Activated CD8-positive, alpha-beta memory T cell treated with anti-CD3 and anti-CD28 coated beads for 1 hour (primary cell): ENCODE measurements around the gene LGALS3BP.
"Not testable (repeated sequence)": the region's sequence is repeated elsewhere in the genome, so short reads cannot be mapped to it uniquely, and the experiment has no call there.

Experiments
- DNase-seq, 2 donors: peaks; one replicate each; pipeline ENCODE4 v3.0.0-alpha.2; 2020; ENCODE audit warnings: low read depth in 1 of 2; ENCODE audit errors: extremely low read depth in 1 of 2

LGALS3BP gene, protein sequence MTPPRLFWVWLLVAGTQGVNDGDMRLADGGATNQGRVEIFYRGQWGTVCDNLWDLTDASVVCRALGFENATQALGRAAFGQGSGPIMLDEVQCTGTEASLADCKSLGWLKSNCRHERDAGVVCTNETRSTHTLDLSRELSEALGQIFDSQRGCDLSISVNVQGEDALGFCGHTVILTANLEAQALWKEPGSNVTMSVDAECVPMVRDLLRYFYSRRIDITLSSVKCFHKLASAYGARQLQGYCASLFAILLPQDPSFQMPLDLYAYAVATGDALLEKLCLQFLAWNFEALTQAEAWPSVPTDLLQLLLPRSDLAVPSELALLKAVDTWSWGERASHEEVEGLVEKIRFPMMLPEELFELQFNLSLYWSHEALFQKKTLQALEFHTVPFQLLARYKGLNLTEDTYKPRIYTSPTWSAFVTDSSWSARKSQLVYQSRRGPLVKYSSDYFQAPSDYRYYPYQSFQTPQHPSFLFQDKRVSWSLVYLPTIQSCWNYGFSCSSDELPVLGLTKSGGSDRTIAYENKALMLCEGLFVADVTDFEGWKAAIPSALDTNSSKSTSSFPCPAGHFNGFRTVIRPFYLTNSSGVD

GRCh38 chr17:78979780-78980623 is at the start of gene LGALS3BP:
Gene LGALS3BP, minus strand, starts transcription at chr17:78979923. Its CDS starts 2,732 bp downstream, at chr17:78977191.
- DNase-seq = no peak

- no peak for DNase-seq
These were observed 49.0 kb upstream of the LGALS3BP start for GRCh38 chr17:79028496-79029326.

DNA sequence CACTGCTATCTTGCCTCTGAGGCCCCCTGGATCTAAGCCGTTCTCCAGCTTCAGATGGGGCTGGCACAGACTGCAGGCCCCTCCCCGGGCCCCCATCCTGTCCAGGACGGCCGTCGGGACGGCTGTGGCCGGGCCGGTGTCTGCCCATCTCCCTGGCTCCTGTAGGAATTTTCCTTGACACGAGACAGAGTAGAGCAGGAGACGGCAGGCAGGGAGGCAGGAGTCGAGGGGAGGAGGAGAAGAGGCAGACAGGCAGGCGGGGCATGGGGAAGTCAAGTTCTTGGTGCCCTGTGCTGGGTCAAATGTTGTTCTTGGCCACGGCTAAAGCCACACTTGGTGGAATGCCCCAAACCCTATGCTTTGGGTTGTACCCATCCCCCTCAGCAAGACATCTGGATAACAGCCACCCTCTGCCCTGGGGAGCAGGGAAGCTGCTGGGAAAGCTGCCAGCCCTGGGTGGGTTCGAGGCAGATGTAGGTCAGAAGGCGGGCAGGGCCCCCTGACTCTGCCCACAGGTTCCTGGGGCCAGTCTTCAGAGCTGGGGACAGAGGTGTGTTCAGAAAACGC is 48.3 kb upstream of the LGALS3BP start:
- DNase-seq = no peak

DNA sequence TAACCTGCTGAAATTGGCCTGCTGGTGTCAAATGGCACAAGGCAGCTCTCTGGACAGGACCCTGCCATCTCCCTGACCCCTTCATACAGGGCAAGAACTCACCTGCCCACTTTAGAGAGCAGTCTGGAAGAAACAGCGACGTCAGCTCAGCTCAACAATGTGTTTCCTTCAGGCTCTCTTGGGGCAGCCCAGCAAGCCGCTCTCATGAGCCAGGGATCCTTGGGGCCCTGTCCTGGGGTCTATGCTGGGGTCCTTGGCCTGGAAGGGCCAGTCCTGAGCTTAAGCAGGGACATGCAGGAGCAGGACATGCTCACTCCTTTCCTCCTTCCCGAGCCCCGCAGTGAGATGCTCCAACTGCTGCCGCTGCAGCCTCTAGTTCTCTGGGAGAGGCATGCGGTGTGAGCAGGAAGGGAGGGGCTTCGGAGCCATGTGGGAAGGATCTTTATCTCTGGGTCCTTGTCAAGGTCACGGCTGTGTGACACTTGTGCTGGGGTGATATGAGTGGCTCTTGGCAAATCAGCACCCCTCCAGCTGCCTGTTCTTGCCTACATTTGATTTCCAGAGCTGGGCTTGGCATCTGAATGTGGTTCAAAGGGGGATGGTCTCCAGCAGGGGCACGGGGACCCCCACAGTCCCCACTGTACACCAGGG is 47.7 kb upstream of the LGALS3BP start:
- DNase-seq = no peak

GRCh38 chr17:79026376-79027273 is 46.9 kb upstream of the LGALS3BP start:
- DNase-seq = no peak

GRCh38 chr17:79024901-79025737 is 45.4 kb upstream of the LGALS3BP start:
- no peak for DNase-seq

GRCh38 chr17:79023886-79024771 is 44.4 kb upstream of the LGALS3BP start, which contains the start of gene C1QTNF1:
Gene C1QTNF1, plus strand, starts transcription at chr17:79024169. Its CDS starts 19,800 bp downstream, at chr17:79043969.
- DNase-seq = no peak

GRCh38 chr17:79023180-79023705 is 43.5 kb upstream of the LGALS3BP start:
- no peak for DNase-seq

DNA sequence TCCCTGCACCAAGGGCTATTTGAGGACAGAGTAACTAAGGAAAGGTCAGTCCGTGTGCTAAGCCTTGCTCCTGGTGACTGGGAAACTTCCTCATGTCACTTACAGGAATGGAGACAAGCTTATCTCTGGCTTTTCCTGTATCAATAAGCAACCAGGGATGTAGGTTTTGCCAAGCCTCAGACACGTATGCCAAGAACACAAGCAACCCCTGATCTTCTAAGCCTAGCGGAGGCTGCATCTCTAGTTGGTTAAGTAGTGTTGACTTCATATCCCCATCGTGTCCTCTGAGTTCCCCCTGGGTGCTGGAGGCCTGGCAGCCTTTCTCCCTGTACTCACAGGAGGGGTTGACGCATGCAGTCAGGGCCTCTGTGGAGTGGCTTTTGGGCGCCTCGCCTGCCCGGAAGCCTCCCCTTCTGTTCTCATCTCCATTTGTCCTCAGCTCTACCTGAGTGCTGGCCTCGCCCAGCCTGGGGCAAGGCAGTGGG is 42.8 kb upstream of the LGALS3BP start:
- DNase-seq = no peak

GRCh38 chr17:79021929-79022328 is 42.2 kb upstream of the LGALS3BP start:
- DNase-seq = not testable (repeated sequence)

DNA sequence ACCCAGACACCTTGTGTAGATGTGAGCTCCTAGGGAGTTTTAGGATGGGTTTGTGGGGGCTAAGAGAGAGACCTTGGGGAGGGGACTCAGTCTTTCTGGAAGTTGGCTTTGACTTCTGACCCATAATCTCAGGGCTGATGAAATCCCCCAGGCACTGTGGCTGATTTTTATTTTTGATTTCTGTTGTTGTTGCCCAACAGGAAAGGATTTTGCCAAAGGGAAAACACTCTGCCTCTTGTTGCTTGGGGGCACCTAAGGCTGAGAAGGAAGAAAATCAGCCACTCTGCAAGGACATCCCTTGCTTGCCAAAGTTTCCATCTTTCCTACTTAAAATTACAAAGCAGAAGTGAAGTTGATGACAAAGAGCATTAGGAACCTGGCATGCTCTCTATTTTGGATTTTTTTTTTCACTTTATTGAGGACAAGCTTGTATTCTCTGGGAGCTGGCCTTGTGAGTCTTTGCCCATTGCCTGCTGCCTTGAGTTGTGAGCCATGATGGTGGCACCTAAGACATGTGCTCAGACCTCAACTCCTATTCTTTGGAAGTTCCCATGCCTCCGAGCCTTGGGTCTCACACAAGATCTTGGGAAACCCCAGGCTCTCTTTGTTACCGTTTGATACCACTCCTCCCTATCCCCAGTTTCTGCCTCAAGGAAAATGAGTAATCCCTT is 41.0 kb upstream of the LGALS3BP start:
- no peak for DNase-seq

DNA sequence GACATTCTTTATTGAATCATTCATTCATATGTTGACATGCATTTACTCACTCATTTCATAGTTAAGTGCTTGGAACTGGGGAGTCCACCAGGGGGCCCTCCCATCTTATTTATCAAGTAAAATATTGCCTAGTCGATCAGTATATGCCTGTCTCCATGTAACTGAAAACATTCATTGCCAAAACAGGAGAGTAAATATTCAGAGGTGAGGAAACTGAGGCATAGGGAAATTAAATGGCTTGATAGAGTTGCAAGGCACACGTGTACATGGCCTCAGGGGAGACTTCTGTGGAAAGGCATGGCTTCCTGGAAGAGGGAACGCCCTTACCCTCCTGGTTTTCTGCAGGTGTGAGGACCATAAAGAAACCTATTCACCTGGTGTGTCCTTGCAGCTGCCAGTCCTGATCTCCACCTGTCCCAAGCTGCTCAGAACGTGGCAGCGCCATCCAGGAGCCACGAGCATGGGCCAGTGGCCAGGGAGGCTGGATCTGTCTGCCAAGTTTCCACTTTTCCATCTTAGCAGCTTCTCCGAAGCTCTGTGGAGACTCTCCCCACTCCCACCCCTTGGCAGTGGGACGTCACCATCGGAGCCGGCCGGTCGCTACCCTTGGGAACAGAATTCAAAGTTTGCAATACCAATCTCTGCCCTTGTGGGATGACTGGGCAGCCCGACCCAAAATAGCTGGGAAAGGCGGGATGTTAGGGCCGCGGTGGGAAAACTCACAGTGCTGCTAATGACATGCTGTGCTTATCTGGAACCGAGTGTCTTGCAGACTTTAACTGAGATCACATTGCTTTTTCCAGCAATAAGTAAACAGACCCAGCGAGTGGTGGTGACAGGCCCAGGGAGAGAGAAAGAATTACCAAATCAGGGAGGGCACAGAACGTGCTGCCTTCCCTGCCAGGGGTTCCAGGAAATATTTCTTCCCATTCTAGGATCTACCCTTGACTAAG is 40.2 kb upstream of the LGALS3BP start:
- DNase-seq = no peak

- no peak for DNase-seq
These were observed 39.5 kb upstream of the LGALS3BP start for GRCh38 chr17:79019261-79019631.

DNA sequence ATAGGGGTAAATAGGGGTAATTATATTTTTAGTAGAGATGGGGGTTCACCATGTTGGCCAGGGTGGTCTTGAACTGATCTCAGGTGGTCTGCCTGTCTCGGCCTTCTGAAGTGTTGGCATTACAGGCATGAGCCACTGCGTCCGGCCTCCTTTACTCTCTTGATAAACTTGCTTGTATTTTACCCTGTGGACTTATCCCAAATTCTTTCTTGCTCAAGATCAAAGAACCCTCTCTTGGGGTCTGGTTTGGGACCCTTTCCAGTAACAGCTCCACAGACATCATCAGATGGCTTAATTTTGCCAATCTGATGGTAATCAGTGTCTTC is 38.6 kb upstream of the LGALS3BP start:
- DNase-seq = no peak
